Anterior cingulate cortex (tissue), 58 donors: ENCODE measurements around the gene SLIRP.
"Not testable (repeated sequence)": the region's sequence is repeated elsewhere in the genome, so short reads cannot be mapped to it uniquely, and the experiment has no call there.

Experiments
- DNase-seq, 58 donors: peaks; one replicate each; lab custom pipeline; 2025; lab: John Stamatoyannopoulos, UW

The SLIRP gene

DNA sequence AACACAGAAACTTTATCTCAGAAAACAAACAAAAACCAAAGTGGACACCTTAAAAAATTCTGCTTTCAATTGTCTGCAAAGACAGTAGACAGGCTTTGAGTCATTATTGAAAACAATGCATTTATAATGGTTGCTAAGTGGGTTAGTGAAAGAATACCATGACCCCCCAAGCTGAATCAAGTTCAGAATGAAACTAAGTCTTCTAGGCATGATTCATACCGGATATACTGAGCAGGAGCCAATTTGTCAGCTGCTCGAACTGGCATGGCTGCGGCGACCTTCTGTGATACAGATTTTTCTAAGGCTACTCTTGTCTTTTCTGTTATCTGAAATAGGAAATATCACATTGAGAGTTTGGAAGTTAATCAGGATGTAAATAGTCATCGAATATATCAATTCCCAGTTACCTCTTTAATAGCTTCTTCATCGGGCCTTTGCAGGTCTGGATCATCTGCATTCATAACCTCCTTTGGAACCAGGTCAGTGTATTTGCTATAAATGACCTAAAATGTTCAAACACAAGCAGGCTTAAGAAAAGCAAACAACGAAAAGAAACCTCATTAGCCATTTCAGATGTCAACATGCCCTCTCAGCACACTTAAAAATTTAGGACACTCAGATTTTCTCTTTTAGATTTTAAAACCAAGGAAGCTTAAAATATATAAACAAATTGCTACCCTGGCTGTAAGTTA, 30.8 kb downstream of the SLIRP start:
- DNase-seq = peak in 3 of 58 donors; percentile 0 to 18 (median 3)

DNA sequence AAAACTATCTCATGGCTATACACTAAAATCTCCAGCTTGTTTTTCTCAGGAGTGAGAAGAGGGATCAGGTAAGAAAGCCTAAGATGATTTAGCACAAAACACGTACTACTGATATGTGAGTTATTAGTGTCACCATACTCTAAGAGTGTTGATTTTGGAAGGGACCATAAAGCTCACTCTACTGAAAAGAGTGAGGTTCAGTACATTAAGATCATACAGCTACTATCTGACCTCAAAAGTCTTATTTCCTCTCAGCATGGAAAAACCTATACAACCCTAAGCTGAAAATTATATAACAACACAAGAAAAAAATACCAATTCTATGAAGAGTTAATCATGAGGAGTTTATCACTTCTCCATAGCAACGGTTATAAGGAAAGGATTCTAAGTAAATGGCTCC, 33.5 kb downstream of the SLIRP start:
- DNase-seq = no peak

- no peak for DNase-seq
These were observed 38.3 kb downstream of the SLIRP start for GRCh38 chr14:77746064-77746702.

DNA sequence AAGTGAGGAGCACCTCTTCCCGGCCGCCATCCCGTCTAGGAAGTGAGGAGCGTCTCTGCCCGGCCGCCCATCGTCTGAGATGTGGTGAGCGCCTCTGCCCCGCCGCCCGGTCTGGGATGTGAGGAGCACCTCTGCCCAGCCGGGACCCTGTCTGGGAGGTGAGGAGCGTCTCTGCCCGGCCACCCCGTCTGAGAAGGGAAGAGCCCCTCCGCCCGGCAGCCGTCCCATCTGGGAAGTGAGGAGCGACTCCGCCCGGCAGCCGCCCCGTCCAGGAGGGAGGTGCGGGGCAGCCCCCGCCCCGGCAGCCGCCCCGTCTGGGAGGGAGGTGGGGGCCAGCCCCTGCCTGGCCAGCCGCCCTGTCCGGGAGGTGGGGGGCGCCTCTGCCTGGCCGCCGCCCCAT, 39.5 kb downstream of the SLIRP start:
- not testable (repeated sequence) for DNase-seq

- DNase-seq = no peak
These were observed 44.4 kb downstream of the SLIRP start for GRCh38 chr14:77752266-77752665.

GRCh38 chr14:77752799-77753516, 45.1 kb downstream of the SLIRP start:
- DNase-seq = no peak

GRCh38 chr14:77760381-77761204, 52.7 kb downstream of the SLIRP start, which contains the start of gene SNW1:
TSS of gene SNW1 (minus strand) at chr14:77761156. CDS start at chr14:77761127, 29 bp downstream.
- peak; percentile 54 to 97 (median 90) for DNase-seq

GRCh38 chr14:77761205-77761931, 53.5 kb downstream of the SLIRP start:
- DNase-seq = peak in 26 of 58 donors; percentile 1 to 85 (median 12)

GRCh38 chr14:77763316-77763715, 55.4 kb downstream of the SLIRP start:
- DNase-seq = no peak

DNA sequence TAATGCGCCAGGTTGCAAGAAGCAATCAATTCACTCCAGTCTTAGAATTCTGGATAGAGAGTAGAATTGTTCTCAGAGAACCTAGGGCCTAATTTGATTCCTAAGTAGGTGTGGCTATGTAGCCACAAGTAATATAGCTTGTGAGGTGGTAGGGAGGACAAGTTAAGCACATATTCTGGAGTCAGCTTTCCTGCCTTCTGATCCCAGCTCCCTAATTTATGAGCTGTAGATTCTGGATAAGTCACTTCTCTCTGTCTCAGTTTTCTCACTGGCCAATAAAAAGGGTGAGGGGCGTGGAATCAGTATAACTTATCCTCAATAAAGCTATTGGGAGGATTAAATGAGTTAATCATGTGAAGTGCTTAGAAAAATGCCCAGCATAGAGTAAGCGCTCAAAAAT, 56.1 kb downstream of the SLIRP start:
- no peak for DNase-seq
